Suprapubic skin (tissue), 4 donors: Measurements from ENCODE around the gene CLMN. TPM values are rescaled to one million over a fixed set of nuclear protein-coding genes. Genes with fewer than 3 reads are reported as not detected.

Experiments
- DNase-seq, 2 donors: peaks; one replicate each; pipeline ENCODE4 v3.0.0-alpha.2; 2019; ENCODE audit warnings: low spot score in 2 of 2
- H3K27ac ChIP-seq: fragments of 200-600 bp; sonication (generic); one replicate; pipeline ENCODE4 v1.5.1; 2019
- H3K27me3 ChIP-seq: fragments of 200-600 bp; sonication (generic); one replicate; pipeline ENCODE4 v1.5.1; 2019
- H3K36me3 ChIP-seq: fragments of 200-600 bp; sonication (generic); one replicate; pipeline ENCODE4 v1.5.1; 2019
- H3K4me1 ChIP-seq: fragments of 200-600 bp; sonication (generic); one replicate; pipeline ENCODE4 v1.5.1; 2019
- H3K4me3 ChIP-seq: fragments of 200-600 bp; sonication (generic); one replicate; pipeline ENCODE4 v1.5.1; 2019; ENCODE audit warnings: mild to moderate bottlenecking
- H3K9me3 ChIP-seq: fragments of 200-600 bp; sonication (generic); one replicate; pipeline ENCODE4 v1.5.1; 2019
- EP300 ChIP-seq: sonication (generic); formaldehyde crosslinking; IDR thresholded peaks from one replicate; pipeline ENCODE4 v1.6.1; 2017; ENCODE audit warnings: antibody characterized with exemption
- POLR2A ChIP-seq, 2 donors: fragments of 450-650 bp; IDR thresholded peaks; one replicate each; pipeline ENCODE4 v1.6.1; 2017; ENCODE audit warnings: antibody characterized with exemption in 2 of 2, mild to moderate bottlenecking in 2 of 2, moderate library complexity in 2 of 2
- POLR2AphosphoS5 ChIP-seq, 3 donors: sonication (generic); formaldehyde crosslinking; IDR thresholded peaks; one replicate each; pipeline ENCODE4 v1.6.1; 2017; ENCODE audit warnings: antibody characterized with exemption in 3 of 3
- WGBS: methylation state at CpG from one replicate; pipeline ENCODE4 v1.1.5; 2018; 5-methylcytosine and 5-hydroxymethylcytosine counted together
- total RNA-seq, 4 donors: library from RNA; depleted of rRNA; stranded (reverse); fragments of >200 nt; gene quantifications; one replicate each; pipeline ENCODE4 v1.1.0, GENCODE V29; 2016
- TF ChIP-seq, protein P1 (sequence below), 2 donors: fragments of 200-600 bp in 1 of 2; fragments of 450-650 bp in 1 of 2; sonication (generic) in 1 of 2; IDR thresholded peaks; one replicate each; pipeline ENCODE4 v1.5.1; 2016 to 2019; ENCODE audit warnings: antibody characterized with exemption in 2 of 2, mild to moderate bottlenecking in 1 of 2, moderate library complexity in 1 of 2

The CLMN gene
- total RNA-seq, 4 donors from 2014 or later = 5.0 to 25.7 (median 7.0) TPM

DNA sequence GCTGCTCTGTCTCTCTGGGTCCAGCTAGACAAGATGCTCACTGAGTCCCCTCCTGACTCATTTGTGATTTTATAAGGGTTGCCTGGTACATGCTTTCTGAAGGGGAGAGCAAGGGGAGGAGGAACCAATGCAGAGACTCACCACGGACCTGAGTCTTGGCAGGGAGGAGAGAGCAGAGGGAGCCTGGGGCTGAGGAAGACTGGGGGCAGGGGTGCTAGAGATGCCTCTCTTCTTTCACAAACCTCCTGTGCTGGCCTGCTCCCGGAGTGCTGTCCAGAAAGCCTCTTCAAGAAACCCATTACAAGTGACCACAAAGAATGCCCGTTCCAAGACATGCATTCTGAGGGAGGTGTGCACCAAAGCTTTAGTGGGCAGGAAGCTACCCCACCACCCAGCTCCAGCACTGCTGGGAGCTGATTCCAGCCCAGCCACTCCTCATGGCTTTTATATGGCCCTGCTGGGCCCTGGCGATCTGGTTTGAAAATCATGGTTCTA lies 129.3 kb downstream of the CLMN start:
- H3K4me1 ChIP-seq = peaks cover 3% of the 10 kb centered on the region
- DNase-seq = no peak
- no peaks in the 10 kb centered on the region for H3K9me3 ChIP-seq
- TF ChIP-seq POLR2A (IDR thresholded peaks at IDR 0.05) (no peak), EP300 (no peak), POLR2AphosphoS5 (IDR thresholded peaks at IDR 0.05) (no peak)
- TF ChIP-seq, protein P1, sequence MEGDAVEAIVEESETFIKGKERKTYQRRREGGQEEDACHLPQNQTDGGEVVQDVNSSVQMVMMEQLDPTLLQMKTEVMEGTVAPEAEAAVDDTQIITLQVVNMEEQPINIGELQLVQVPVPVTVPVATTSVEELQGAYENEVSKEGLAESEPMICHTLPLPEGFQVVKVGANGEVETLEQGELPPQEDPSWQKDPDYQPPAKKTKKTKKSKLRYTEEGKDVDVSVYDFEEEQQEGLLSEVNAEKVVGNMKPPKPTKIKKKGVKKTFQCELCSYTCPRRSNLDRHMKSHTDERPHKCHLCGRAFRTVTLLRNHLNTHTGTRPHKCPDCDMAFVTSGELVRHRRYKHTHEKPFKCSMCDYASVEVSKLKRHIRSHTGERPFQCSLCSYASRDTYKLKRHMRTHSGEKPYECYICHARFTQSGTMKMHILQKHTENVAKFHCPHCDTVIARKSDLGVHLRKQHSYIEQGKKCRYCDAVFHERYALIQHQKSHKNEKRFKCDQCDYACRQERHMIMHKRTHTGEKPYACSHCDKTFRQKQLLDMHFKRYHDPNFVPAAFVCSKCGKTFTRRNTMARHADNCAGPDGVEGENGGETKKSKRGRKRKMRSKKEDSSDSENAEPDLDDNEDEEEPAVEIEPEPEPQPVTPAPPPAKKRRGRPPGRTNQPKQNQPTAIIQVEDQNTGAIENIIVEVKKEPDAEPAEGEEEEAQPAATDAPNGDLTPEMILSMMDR (IDR thresholded peaks at IDR 0.05) = no peak
- H3K27ac ChIP-seq = no peak overlapping the region
- no peak overlapping the region for H3K4me3 ChIP-seq
- H3K27me3 ChIP-seq = no peaks in the 10 kb centered on the region
- 86% methylated on average over 4 of the region's 4 CpGs for WGBS
- no peaks in the 10 kb centered on the region for H3K36me3 ChIP-seq

DNA sequence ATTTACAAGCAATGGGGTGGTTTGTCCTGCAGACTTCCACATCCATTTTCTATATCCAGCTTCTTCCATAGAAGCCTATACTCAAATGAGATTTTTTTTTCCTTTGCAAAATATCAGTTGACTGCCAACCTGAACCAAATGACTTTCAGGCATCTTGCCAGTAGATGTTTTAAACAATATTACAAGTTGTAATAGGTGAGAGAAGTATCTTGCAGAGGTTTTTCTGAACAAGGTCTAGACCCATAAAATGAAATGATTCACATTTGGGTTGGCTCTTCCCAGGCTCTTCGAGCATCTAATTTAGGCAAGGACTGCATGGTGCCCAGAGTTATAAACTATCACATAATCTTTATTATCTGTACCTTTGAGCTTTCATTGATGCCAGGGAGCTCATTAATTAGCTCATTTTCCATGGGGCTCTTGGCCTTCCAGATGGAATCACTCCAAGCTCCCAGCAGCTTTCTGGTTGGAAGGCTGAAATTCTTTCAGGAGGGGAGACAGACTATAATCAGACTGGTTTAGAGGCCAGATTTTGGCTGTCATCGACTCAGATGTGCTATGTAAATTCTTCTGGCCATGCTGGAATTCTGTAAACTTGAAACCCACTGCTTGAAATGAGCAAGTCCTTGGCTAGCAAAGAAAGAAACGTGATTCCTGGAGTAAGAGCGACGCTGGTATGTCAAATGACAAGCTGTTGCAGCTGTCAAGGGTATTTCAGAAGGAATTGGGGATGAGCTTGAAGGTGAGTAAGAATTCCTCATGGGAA lies 130.2 kb downstream of the CLMN start:
- 40% methylated on average over 5 of the region's 5 CpGs for WGBS
- TF ChIP-seq POLR2AphosphoS5 (IDR thresholded peaks at IDR 0.05) (no peak), EP300 (no peak), POLR2A (IDR thresholded peaks at IDR 0.05) (no peak)
- TF ChIP-seq, protein P1 (IDR thresholded peaks at IDR 0.05) = no peak

DNA sequence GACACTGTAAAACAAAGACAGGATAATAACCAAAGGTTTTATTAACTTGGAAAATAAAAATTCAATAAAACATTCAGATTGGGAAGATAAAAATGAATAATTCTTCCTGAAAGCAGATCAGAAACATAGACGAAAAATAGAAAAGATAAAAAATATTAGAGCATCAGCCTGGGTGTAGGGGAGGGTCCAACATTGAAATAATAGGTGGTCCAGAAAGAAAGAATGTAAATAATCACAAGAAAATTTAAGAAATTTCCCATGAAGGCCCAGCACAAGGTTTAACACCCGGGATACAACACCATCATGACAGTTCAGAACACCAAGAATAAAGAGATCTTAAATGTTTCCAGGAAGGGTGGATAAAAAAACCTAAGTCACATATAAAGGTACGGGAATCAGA lies 131.3 kb downstream of the CLMN start:
- no peak overlapping the region for H3K4me3 ChIP-seq
- H3K4me1 ChIP-seq = peaks cover 13% of the 10 kb centered on the region
- 84% methylated on average over 3 of the region's 3 CpGs for WGBS
- H3K9me3 ChIP-seq = no peaks in the 10 kb centered on the region
- H3K27ac ChIP-seq = no peak overlapping the region
- TF ChIP-seq, protein P1 (IDR thresholded peaks at IDR 0.05) = no peak
- no peak for TF ChIP-seq EP300
- TF ChIP-seq POLR2A (IDR thresholded peaks at IDR 0.05) = no peak
- no peak for TF ChIP-seq POLR2AphosphoS5 (IDR thresholded peaks at IDR 0.05)
- no peaks in the 10 kb centered on the region for H3K36me3 ChIP-seq
- no peak for DNase-seq
- H3K27me3 ChIP-seq = no peaks in the 10 kb centered on the region

More for the DNA sequence above, 130.2 kb downstream of the CLMN start:
- H3K36me3 ChIP-seq = no peaks in the 10 kb centered on the region
- no peak for DNase-seq
- no peaks in the 10 kb centered on the region for H3K9me3 ChIP-seq
- no peak overlapping the region for H3K27ac ChIP-seq
- H3K27me3 ChIP-seq = no peaks in the 10 kb centered on the region
- H3K4me3 ChIP-seq = no peak overlapping the region
- peaks cover 7% of the 10 kb centered on the region for H3K4me1 ChIP-seq

DNA sequence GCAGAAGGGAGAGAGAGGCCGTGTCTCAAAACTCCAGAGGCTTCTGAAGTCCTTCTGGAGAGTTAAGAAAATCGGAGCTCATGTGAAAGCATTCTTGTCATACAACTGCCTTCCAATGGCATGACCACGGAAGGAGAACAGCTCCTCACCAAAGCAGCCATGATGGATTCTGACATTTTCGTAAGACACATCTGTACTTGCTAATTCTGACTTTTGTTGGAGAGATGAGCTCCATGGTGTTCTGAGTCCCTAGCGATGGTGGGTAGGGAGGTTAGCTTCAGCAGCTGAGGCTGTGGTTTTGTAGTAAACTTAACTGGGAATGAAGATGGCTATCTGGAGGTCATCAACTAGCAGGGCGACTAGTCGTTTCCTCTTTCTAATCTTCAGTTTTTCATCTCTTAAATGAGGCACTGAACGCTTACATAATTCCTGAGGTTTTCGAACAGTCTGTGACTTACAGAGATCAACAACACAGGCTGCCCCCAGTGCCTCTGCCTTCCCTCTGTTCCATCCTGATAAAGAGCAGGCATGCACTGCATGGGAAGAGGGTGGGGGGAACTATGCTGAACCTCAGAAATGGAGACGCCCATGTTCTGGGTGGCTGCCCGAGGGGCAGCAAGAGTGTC lies 133.8 kb downstream of the CLMN start:
- H3K36me3 ChIP-seq = no peaks in the 10 kb centered on the region
- no peaks in the 10 kb centered on the region for H3K9me3 ChIP-seq
- no peaks in the 10 kb centered on the region for H3K27me3 ChIP-seq
- peak overlapping the region; percentile 3 for H3K4me3 ChIP-seq
- TF ChIP-seq POLR2AphosphoS5 (IDR thresholded peaks at IDR 0.05) = no peak
- TF ChIP-seq, protein P1 (IDR thresholded peaks at IDR 0.05) = no peak
- TF ChIP-seq POLR2A (IDR thresholded peaks at IDR 0.05) = no peak
- no peak for TF ChIP-seq EP300
- peaks cover 13% of the 10 kb centered on the region for H3K4me1 ChIP-seq
- WGBS = 81% methylated on average over 10 of the region's 11 CpGs
- peak overlapping the region; percentile 55 for H3K27ac ChIP-seq
- DNase-seq = no peak
